ENCODE data around the gene DGAT2.

Gene DGAT2

GRCh38 chr11:75823415-75823814, 54.8 kb downstream of the DGAT2 start:
- H3K36me3 Mint-ChIP-seq (ENCODE audit: low read depth): peaks cover 8% of the 10 kb centered on the region
- no peak overlapping the region for H3K27ac Mint-ChIP-seq
- no peak overlapping the region for H3K4me3 Mint-ChIP-seq
- TF ChIP-seq CTCF (IDR thresholded peaks at IDR 0.05; ENCODE audit: unreplicated experiment in 3 of 3): no peak
- H3K4me1 Mint-ChIP-seq: peaks cover 17% of the 10 kb centered on the region
- no peaks in the 10 kb centered on the region for H3K27me3 Mint-ChIP-seq (ENCODE audit: low read depth)
- no peaks in the 10 kb centered on the region for H3K9me3 Mint-ChIP-seq

- Mint-ChIP-seq H3K27me3 (ENCODE audit: low read depth) (no peaks in the 10 kb centered on the region), H3K4me3 (no peak overlapping the region), H3K4me1 (peaks cover 17% of the 10 kb centered on the region), H3K27ac (peak overlapping the region in 1 of 3 experiments; percentile 46), H3K9me3 (no peaks in the 10 kb centered on the region), H3K36me3 (ENCODE audit: low read depth) (peaks cover 8% of the 10 kb centered on the region)
- no peak for TF ChIP-seq CTCF (IDR thresholded peaks at IDR 0.05; ENCODE audit: unreplicated experiment in 3 of 3)
Measured at GRCh38 chr11:75823946-75824345, 55.4 kb downstream of the DGAT2 start.

- H3K4me1 Mint-ChIP-seq: peaks cover 17% of the 10 kb centered on the region
- H3K27ac Mint-ChIP-seq: peak overlapping the region; percentile 26 to 64 (median 38)
- H3K27me3 Mint-ChIP-seq (ENCODE audit: low read depth): no peaks in the 10 kb centered on the region
- no peak for TF ChIP-seq CTCF (IDR thresholded peaks at IDR 0.05; ENCODE audit: unreplicated experiment in 3 of 3)
- peaks cover 5% of the 10 kb centered on the region for H3K36me3 Mint-ChIP-seq (ENCODE audit: low read depth)
- H3K4me3 Mint-ChIP-seq: no peak overlapping the region
- H3K9me3 Mint-ChIP-seq: no peaks in the 10 kb centered on the region
Measured at GRCh38 chr11:75826461-75827230, 58.1 kb downstream of the DGAT2 start.

- Mint-ChIP-seq H3K4me3 (no peak overlapping the region), H3K4me1 (peaks cover 17% of the 10 kb centered on the region), H3K36me3 (ENCODE audit: low read depth) (no peaks in the 10 kb centered on the region), H3K9me3 (no peaks in the 10 kb centered on the region), H3K27me3 (ENCODE audit: low read depth) (no peaks in the 10 kb centered on the region), H3K27ac (peak overlapping the region in 2 of 3 experiments; percentile 48 to 52)
- no peak for TF ChIP-seq CTCF (IDR thresholded peaks at IDR 0.05; ENCODE audit: unreplicated experiment in 3 of 3)
Measured at GRCh38 chr11:75827562-75827961, 59.0 kb downstream of the DGAT2 start.

- no peaks in the 10 kb centered on the region for H3K27me3 Mint-ChIP-seq (ENCODE audit: low read depth)
- no peak overlapping the region for H3K27ac Mint-ChIP-seq
- TF ChIP-seq CTCF (IDR thresholded peaks at IDR 0.05; ENCODE audit: unreplicated experiment in 3 of 3): no peak
- H3K9me3 Mint-ChIP-seq: no peaks in the 10 kb centered on the region
- H3K4me3 Mint-ChIP-seq: no peak overlapping the region
- peaks cover 5% of the 10 kb centered on the region for H3K4me1 Mint-ChIP-seq
- H3K36me3 Mint-ChIP-seq (ENCODE audit: low read depth): peaks cover 7% of the 10 kb centered on the region
Measured at GRCh38 chr11:75831915-75832502, 63.4 kb downstream of the DGAT2 start.

GRCh38 chr11:75834728-75835127, 66.2 kb downstream of the DGAT2 start:
- H3K4me1 Mint-ChIP-seq: no peaks in the 10 kb centered on the region
- H3K36me3 Mint-ChIP-seq (ENCODE audit: low read depth): peaks cover 7% of the 10 kb centered on the region
- H3K9me3 Mint-ChIP-seq: no peaks in the 10 kb centered on the region
- TF ChIP-seq CTCF (IDR thresholded peaks at IDR 0.05; ENCODE audit: unreplicated experiment in 3 of 3): no peak
- H3K27me3 Mint-ChIP-seq (ENCODE audit: low read depth): no peaks in the 10 kb centered on the region
- H3K27ac Mint-ChIP-seq: no peak overlapping the region
- no peak overlapping the region for H3K4me3 Mint-ChIP-seq

Measured in nephron (organoid).